Fibroblast of the aortic adventitia (primary cell): ENCODE data around the gene AK6. TPM values are rescaled to one million over a fixed set of nuclear protein-coding genes. Genes with fewer than 3 reads are reported as not detected.
"Not testable (repeated sequence)": the region's sequence is repeated elsewhere in the genome, so short reads cannot be mapped to it uniquely, and the experiment has no call there.

Source experiments
- DNase-seq: peaks from one replicate; pipeline ENCODE4 v3.0.0-alpha.2; 2010; ENCODE audit warnings: low read depth
- H3K4me3 ChIP-seq: 2 replicates; pipeline ENCODE4 v1.5.1; 2011; ENCODE audit warnings: low read depth, mild to moderate bottlenecking, control low read depth, low read length, moderate library complexity
- CTCF ChIP-seq: IDR thresholded peaks from 2 replicates; pipeline ENCODE4 v1.5.1; 2011; ENCODE audit warnings: mild to moderate bottlenecking, low read length, control low read depth, inconsistent platforms; ENCODE audit not compliant: insufficient read depth
- total RNA-seq: library from RNA; depleted of rRNA; stranded (reverse); fragments of >200 nt; gene quantifications from 2 replicates; pipeline ENCODE4 v1.2.3, GENCODE V29; 2012; ENCODE audit warnings: low replicate concordance

AK6 gene
- total RNA-seq, 1 donor, result 55.2 TPM

DNA sequence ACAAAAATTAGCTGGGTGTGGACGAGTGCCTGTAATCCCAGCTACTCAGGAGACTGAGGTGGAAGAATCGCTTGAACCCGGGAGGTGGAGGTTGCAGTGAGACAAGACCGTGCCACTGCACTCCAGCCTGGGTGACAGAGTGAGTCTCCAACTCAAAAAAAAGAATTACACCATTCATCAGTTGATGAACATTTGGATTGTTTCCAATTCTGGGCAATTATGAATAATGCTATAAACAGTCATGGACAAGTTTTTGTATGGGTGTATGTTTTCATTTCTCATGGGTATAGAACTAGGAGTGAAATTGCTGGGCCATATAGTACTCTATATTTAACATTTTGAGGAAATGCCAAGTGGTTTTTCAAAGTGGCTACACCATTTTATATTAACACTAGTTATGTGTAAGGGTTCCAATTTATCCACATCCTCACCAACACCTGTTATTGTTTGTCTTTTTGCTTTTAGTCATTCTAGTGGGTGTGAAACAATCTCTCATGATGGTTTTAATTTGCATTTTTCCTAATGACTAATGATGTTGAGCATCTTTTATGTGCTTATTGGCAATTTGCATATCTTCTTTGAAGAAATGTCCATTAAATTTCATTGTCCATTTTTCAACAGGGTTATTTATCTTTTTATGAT is 27.7 kb downstream of the AK6 start:
- no peak for TF ChIP-seq CTCF
- no peak for DNase-seq
- no peak overlapping the region for H3K4me3 ChIP-seq

DNA sequence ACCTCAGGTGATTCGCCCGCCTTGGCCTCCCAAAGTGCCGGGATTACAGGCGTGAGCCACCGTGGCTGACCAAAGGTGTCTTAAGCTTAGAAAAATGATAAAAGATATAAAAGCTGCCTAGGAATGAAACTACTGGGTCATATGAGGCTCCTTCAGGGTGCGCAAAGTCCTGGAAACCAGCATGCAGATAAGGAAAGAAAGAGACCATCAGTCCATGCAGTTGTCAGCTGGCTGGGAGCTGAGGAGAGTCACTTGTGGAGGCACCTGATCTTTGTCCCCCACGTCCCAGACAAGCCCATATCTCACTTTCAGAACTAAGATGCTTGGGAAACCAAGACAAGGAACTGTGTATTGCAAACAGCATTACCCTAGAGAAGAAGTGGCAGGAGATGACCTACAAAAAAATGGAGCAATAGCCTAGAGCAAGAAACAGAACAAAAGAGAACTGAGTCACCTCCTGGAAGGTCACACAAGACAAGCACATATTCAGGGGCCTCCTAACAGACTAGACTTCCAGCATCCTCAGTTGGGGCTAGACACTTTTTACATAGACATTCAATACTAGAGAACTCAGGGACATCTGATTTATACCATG is 33.9 kb downstream of the AK6 start:
- DNase-seq, result no peak
- no peak for TF ChIP-seq CTCF
- no peak overlapping the region for H3K4me3 ChIP-seq

DNA sequence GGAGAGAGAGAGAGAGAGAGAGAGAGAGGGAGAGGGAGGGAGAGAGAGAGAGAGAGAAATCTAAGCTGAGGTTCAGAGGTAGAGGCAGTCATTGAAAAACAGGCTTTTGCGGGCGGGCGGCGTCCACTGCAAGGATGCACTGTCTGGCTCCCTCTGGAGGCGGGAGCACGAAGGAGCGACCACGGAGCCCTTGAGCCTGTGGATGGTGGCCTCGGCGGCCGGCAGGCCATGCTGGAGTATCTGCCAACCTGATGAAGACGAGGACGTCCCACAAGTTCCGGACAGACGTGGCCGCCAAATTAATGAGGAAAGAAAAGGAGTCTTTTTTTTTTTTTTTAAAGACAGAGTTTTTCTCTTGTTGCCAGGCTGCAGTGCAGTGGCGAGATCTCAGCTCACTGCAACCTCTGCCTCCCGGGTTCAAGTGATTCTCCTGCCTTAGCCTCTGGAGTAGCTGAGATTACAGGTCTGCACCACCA is 34.5 kb downstream of the AK6 start:
- TF ChIP-seq CTCF, result peak; percentile 92
- DNase-seq, result peak; percentile 74
- peak overlapping the region; percentile 5 for H3K4me3 ChIP-seq

DNA sequence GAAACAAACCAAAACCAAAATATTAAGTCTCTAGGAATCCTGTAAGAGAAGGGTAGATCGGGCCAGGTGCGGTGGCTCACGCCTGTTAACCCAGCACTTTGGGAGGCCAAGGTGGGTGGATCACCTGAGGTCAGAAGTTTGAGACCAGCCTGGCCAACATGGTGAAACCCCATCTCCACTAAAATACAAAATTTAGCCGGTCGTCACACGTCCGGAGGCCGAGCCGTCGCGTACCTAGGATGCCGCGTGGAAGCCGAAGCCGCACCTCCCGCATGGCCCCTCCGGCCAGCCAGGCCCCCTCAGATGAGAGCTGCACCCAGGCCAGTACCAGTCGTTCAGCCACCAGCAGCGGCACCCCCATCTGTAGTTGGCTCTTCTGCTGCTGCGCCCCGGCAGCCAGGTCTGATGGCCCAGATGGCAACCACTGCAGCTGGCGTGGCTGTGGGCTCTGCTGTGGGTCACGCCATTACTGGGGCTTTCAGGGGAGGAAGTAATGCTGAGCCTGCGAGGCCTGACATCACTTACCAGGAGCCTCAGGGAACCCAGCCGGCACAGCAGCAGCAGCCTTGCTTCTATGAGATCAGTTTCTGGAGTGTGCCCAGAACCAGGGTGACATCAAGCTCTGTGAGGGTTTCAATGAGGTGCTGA is 35.5 kb downstream of the AK6 start:
- not testable (repeated sequence) for DNase-seq, H3K4me3 ChIP-seq

GRCh38 chr5:69331528-69332445 is 37.5 kb downstream of the AK6 start:
- no peak for DNase-seq
- peak overlapping the region; percentile 81 for H3K4me3 ChIP-seq
- no peak for TF ChIP-seq CTCF

DNA sequence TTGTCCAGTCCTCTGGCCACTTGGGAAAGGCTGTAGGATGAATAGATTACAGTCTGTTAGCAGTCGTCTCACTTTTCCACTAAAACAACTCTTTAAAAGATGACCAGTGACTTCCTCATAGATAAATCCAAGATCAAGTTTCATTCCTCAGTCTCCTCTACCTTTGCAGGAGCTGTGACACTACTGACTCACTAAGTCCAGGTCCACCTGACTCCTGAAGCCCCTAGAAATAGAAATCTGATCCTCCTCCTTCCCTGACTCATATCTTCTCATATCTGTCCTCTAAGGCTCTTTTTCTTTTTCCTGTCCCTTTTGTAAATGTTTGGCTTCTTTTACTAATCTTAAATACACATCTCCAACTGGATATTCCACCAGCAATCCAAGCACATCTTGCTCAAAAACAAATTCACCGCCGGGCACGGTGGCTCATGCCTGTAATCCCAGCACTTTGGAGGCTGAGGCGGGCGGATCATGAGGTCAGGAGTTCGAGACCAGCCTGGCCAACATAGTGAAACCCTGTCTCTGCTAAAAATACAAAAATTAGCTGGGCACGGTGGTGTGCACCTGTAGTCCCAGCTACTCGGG is 39.3 kb downstream of the AK6 start:
- DNase-seq, result no peak
- no peak for TF ChIP-seq CTCF
- H3K4me3 ChIP-seq, result no peak overlapping the region

DNA sequence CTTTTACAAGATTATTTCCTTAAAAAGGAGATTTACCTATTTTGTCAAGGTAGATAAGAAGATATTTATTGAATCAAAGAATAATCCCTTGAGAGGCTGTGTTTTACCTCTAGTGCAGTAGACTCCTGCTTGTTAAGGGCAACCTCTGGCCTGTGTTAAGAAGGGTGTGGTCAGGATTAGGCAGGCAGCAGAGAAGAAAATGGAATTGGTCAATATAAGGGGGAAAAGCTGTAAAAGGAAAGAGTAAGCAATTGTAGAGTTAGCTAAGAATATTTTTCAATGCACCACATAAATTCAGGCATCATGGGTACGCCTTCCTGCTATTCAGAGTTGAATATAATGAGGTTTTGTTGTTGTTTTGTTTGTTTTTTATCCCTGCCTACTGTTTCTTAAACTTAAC is 43.0 kb downstream of the AK6 start:
- no peak for TF ChIP-seq CTCF
- no peak for DNase-seq
- H3K4me3 ChIP-seq, result no peak overlapping the region
